GM19238 (cell line): Measurements from ENCODE around the gene TLE4.
"Not testable (repeated sequence)": the region's sequence is repeated elsewhere in the genome, so short reads cannot be mapped to it uniquely, and the experiment has no call there.

Experiments
- DNase-seq: peaks from one replicate; pipeline ENCODE4 v3.0.0; 2011; ENCODE audit warnings: low spot score; ENCODE audit not compliant: insufficient read length

The TLE4 gene

DNA sequence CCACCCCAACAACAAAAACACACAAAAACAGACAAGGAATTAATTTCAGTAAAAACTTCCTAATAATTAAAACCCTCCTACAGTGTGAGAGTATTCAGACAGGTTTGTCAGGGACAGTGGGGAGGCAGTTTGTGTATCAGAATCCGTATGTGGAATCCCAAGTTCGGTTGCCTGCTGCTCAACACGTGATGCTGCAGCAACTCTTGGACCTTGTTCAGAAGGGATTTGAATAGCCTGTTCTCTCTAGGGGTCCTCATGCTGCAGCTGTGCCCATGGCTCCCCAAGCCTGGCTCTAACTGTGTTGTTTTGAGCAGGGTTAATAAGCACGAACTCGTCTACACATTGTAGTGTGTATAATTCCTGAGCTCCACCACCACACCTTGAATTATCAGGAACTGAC is 28.7 kb downstream of the TLE4 start:
- no peak for DNase-seq

DNA sequence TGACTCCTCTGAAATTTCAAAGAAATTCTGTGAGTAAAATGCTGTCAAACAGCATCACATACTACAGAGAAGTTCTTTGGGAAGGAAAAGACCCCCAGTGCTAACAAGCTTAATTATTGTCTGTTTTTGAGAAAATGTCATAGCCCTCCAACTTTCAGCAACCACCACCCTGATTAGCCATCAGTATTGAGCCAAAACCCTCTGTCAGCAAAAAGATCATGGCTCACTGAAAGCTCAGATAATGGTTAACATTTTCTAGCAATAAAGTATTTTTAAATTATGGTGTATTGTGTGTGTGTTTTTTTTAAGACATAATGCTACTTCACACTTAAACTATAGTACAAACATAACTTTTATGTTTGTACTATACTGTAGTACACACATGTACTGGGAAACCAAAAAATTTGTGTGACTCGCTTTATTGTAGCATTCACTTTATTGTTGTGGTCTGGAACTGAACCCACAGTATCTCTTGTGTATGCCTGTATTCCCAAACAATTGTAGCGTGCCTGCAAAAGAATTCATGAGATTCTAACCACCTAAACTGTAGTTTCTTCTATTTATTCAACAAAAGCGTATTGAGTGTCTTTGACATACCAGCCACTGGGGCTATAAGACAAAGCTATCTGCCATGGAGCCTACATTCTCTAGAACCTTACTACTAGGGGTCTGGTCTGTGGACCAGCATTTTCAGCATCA is 31.6 kb downstream of the TLE4 start:
- DNase-seq: no peak

DNA sequence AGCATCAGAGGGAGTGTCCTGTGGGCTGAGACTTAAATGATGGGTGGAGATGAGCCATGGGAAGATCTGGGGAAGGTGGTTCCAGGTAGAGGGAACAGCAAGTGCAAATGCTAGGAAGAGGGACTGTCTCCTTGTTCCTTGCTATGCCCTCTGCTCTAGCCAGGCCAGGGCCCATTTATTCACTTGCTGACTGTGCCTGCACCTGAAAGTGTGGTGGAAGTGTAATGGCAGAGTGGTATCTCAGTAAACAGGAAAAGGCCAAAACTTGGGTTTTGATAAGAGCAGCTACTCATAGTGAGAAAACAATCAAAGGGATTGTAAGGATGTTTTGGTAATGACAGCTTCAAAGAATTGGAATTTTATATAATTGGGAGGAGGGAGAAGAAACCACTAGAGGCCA is 32.4 kb downstream of the TLE4 start:
- DNase-seq: no peak

DNA sequence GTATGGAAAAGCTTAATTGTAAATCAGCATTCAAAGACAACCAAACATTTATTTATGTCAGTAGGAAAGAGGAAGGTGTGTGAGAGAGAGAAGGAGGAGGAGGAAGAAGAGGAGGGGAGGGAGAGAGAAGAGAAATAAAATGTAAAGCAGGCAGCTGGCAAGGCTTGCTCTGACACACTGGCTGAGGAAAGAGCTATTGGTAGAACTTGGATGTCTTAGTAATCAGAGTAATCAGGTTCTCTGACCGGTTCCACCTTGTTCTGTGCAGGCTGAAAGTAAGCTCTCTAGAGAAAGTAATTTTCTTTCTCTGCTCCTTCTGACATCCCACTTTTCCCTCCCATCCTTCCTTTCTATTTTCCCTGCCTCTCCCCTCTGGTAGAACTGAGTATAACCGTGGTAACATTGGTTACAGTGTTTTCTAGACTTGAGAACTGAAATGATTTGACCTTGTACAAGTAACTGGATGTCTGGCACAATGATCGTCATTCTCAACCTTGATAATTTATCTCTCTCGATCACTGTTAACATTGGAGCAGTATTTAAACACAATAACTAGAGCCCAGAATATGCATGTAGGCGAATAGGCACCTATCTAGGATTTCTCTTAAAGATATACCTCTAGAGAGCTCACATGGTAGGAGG is 33.3 kb downstream of the TLE4 start:
- no peak for DNase-seq

DNA sequence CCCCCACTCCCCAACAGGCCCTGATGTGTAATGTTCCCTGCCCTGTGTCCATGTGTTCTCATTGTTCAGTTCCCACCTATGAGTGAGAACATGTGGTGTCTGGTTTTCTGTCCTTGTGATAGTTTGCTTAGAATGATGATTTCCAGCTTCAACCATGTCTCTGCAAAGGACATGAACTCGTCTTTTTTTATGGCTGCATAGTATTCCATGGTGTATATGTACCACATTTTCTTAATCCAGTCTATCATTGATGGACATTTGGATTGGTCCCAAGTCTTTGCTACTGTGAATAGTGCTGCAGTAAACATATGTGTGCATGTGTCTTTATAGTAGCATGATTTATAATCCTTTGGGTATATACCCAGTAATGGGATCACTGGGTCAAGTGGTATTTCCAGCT is 34.8 kb downstream of the TLE4 start:
- not testable (repeated sequence) for DNase-seq

DNA sequence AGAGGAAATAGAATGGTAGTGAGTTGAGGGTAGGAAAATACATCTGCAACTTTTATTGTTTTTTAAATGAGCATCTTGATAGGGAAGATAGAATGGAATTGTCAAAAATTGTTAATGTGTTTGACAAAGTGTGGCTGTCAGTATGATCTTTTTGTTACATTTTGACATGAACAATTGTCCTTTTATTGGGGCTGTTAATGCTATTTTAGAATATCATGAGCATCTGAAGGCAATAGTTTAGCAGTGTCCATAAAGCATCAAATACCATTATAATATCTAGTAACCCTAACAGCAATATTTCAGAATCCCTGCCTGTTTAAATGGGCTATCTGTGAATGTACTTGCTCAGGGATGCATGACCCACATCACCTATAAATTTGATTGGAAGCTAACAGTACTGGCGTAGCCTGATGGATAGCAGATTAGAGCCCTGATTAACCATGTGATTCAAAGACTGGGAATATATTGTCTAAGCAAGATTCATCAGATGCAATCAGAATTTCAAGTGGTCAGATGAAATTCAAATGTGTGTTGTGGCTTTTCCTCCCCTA is 37.8 kb downstream of the TLE4 start:
- no peak for DNase-seq

DNA sequence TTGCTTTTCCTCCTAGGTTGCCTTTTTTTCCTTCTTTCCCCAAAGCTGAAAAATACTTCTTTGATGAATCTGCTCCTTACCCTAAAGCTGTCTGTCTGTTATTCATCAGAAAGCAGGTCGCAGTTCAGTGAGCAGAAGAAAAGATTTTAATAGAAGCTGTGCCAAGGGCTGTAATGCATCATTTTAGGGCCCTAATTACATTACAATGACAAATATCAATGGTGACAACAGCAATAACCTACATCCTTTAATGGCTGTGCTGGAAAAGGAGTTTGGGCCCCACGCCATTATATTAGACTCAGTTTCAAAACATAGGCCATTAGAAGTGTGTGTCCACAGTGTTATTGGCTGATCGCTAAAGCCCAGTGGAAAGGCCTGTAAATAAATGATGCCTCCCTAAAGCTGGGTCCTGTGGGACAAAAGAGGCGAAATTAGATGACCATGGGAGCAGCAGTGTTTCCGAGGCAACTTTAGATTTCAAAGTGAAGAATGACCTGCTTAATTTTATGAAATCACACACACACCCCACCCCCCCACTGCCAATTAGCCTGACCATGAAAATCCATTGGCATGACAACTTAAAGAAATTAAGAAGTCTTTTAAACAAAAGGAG is 38.4 kb downstream of the TLE4 start:
- no peak for DNase-seq

DNA sequence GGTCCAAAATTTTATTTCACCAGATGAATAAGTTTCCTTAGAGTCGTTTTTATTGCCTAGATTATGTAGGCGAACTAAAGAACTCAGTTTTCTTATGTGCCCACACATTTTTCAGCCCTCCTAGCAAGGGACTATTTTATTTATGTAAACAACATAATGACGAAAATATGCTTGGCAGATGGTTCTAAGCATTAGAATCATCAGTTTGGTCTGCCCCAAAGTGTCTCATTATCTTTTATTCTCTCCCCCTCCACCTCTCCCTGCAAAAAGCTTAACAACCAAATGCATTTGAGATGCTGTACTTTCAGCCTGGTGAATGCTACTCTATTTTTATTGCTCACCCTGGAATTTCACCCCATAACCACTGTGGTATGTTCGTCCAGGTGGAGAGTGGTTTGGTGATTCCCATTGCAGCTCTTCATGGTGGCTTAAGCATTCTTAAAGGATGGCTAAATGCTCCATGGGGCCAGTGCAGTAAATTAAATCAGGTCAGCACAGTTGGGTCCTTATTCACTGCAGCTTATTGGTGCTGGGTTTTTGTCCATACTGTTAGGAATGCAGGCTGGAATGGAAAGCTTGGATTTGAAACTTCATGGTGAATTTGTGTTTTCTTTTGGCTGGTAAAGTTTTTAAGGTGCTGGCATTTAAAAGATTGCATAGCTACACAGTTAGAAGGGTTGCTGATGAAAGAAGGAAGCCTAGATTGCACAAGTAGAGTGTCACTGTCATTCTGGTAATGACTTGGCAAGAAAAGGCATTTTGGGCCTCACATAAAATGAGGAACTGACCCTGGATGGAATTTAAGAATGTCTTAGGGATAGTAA is 39.2 kb downstream of the TLE4 start:
- no peak for DNase-seq

DNA sequence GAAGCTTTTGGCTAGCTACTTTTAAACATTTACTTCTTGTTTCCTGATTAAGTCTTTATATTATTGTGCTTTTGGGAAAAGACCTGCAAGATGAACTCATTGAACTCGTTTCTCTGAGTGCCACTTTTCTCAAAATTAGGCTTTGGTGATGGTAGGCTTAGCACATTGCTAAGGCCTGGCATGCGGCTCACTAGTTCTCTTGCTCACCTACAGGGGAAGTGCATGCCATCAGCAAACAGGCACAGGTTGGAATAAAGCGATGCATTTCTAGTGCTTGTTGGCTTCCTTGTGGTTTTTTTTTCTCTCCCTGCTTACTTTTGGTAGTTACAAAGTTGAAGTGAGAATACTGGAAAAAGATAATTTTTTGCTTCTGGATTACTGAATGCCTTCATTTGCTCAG is 41.4 kb downstream of the TLE4 start:
- no peak for DNase-seq

DNA sequence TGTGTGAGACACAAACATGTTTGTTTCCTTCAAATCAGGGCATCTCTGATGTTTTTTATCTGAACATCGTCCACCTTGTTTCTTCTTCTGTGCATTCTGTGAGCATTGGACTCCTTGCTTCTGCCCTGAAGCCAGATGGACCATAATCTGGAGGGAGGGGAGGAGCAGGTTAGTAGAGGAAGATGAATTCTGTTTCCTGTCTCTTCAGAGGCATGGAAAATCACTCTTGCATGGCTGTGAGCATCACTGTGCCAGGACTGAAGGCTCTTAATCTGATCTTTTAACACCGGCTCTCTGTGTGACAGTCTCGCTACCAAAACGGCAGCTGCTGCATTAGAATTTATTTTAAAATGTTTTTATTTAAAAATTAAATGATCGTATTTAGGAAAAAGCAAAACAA is 43.3 kb downstream of the TLE4 start:
- DNase-seq: no peak

DNA sequence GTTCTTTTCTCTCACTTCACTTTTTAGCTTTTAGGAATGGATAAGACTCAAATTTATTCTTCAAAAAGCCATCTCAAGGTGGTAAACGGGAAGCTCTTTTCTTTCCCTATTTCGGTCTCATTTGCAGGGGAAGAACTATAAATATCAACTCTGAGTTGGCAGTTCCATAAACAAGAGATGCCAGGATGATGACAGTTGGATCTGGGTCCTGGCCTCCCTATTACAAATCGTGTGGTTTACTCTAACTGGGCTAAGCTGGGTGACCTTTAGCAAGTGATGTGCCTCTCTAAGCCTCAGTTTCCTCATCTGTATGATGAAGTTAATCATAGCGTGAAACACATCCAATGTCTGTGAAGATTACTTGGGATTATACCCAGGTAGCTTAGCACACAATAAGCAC is 44.2 kb downstream of the TLE4 start:
- no peak for DNase-seq

DNA sequence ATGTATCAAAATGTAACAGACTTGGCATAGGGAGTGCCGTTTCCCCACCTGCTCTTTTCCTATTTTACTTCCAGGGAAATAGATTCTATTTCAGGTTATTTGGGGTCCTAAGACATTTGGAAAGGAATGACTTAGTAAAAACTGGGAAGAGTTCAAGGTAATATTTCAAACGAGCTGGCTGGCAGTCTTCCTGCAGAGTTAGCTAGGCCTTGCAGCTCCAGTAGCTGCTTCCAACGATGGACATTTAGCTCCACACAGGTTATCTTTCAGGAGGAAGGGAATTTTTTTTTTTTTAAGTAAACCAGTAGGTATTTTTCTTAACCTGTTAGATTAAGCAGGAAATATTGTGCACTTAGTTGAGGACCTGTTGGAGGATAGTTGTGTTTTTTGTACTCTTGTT is 45.2 kb downstream of the TLE4 start:
- DNase-seq: no peak

DNA sequence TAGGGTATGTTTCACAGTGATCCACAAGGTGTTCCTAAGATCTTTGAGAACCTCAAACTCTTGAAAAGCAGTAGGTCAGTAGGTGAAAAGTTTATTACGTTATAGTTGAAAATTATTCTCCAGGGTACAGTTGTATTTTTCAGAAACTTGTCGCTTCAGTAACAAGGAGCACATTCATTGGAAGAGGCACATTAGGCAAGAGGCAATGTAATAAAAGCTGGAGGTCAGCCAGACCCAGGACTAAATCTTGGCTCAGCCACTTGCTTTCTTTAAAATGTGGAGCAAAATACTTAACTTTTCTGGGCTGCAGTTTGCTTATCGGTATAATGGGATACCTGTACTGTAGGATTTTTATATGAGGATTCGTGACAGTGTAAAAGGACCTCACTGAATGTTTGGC is 45.6 kb downstream of the TLE4 start:
- no peak for DNase-seq

DNA sequence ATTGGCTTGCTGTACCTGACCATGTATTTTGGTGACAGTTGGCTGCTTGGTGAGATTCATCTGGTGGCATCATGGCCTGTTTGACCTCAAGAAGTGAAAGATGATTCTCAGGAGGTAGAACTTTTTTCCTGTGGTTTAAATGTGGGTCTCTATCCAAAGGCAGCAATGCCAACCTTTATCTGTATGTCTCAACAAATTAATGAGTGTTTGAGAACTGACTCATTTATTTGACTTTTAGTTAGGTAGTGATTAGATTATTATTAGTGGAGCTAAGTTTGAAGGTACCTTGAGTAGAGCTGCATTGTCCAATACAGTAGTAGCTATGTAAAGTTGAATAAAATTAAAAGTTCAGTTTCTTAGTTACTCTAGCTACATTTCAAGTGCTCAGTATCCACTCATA is 48.2 kb downstream of the TLE4 start:
- DNase-seq: no peak

DNA sequence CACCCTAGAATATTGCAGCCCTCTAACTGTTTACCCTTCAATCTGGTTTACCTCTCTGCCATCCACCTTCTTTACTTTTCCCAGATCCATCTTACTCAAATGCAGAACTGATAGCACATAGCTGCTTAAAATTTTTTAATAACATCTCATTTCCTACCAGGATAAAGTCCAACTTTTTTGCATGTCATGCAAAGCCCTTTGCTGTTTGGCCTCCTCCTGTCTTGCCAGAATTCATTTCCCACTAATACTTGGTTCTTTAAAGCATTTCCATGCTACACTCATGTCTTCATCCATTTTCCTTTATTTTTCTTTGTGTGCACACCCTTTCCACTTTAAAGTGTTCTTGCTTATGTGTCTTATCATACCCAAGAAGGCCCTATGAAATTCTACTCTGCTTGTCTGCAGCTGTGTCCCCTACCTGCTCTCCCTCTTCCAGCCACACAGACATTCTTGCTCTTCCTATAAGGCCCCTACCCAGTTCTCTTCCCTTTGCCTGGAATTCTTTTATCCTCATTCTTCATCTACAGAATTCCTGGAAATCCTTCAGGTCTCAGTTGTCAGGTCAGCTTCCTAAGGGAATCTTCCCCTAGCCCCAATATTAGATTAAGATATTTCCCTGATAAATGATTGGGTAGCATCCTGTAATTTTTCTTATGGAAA is 50.3 kb downstream of the TLE4 start:
- no peak for DNase-seq

DNA sequence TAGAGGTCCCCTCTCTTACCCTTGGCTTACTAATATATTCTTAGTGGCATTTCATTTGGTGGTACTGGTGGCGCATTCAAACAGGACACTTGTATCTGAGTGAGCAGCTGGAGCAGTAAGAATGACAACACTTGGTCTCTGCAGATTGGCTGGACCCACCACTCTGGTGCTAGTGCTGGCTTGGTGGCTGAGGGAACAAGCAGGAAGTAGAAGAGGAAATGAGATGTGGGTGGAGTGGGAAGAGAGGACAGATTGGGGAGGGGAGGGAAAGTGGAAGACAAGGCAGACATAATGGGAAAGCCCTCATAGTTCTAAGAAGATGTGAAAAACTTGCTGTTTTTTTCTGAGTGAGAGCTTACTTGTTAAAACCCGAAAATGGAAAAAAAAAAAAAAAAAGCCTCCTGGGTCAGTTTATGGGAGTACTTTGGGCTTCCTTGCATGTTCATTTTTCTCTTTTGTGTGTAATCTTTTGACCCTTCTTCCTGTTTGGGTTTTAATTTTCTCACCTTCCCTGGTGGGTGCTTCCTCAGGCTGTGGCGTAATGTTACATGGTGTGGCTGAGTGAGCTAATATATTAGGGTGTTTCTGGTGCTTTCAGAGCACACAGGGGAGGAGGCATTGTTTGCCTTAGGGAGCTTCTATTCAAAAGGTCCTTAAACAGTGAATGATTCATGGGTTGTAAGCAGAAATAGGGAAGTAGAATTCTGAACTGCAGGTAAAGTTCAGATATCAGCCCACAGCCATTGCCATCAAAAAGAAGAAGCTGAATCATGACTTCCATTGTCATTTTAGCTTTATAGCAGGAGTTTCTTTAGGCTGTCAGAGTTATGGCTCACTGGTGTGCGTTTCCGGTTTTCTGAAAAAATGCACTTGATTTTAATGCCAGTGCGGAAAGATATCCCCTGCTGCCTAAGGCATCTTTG is 52.3 kb downstream of the TLE4 start:
- DNase-seq: peak; percentile 27

DNA sequence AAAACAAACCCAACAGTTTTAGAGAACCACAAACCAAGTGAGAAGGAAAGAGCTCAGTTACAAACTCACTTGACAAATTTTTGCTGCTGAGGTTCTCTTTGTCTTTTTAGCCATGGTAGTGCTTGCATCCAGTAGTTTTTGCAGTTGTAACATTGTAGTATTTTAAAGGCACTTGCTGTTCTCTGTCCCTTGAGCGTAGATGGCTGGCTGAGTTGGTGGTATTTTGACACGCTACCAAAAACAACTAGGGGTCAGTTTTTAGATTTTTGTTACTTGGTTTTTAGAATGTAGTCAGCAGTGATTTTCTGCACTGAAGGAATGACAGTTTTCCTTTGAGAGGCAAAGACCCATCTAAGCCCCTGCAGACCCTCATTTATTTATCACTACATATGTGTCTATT is 58.0 kb downstream of the TLE4 start:
- DNase-seq: no peak

DNA sequence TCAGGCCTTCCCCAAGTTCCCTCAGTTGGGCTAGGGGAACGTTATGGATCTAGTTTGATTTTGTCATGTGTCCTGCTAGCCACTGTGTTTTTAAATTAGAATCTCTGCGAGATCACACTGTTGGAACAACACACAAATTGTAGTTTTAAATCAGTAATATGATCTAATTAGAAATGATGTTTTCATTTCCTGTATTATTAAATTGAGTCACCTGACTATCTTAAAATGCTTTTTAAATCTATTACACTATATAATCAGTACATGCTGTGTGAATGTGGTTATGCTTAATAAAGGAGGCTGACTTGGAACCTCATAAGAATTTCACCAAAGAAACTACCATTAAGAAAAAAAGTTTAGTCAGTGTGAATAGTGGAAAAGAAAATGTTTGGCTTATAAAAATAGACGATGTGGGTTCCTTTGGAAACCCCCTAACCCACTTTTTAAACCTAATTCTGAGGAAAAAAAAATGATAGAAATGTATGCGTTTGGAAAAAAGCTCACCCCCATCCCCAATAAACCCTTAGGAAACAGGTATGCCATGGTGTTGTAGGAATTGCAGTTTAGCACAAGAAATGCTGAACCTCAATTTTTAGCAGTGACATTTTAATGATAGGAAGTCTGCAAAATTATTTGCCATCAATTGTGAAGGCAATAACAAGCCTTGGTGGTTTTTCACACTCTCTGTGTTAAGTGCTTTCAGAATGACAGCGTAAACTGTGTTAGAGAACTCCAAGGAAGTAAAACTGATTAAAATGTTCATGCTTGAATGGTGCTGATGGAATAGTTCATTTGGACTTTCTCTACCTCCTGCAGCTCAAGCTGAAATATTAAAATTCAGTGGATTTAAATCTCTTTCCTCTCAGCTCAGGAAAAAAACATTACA is 59.0 kb downstream of the TLE4 start:
- no peak for DNase-seq

DNA sequence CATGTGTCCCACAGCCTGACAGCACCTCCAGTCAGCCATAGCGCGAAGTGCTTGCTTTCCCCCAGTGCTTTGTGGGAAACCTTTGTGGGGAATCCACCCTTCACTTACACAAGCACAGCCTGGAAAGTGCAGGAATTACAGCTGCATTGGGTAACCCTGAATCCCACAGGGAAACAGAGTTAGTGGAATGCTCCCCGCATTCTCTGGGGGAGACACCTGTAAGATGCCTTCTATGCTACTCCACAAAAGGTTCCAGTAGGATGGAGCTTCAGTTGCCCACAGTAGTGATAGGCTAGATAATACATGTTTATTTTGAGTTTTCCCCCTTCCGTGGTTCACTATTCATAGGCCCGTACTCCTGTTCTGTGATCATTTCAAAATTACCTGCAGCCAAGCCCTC is 60.3 kb downstream of the TLE4 start:
- DNase-seq: no peak
